GM23248 (cell line): Measurements from ENCODE around the gene ZBTB48.
"Not testable (repeated sequence)": the region's sequence is repeated elsewhere in the genome, so short reads cannot be mapped to it uniquely, and the experiment has no call there.

ENCODE experiments used
- EZH2 ChIP-seq: fragments of 200-600 bp; sonication (generic); IDR thresholded peaks from 2 replicates; pipeline ENCODE4 v1.6.1; 2018; ENCODE audit warnings: antibody characterized with exemption, mild to moderate bottlenecking; ENCODE audit not compliant: insufficient read depth, poor library complexity, severe bottlenecking
- EZH2phosphoT487 ChIP-seq: fragments of 200-600 bp; sonication (generic); IDR thresholded peaks from 2 replicates; pipeline ENCODE4 v1.6.1; 2018; ENCODE audit warnings: antibody characterized with exemption, moderate library complexity, mild to moderate bottlenecking, low read depth; ENCODE audit not compliant: insufficient read depth

DNA sequence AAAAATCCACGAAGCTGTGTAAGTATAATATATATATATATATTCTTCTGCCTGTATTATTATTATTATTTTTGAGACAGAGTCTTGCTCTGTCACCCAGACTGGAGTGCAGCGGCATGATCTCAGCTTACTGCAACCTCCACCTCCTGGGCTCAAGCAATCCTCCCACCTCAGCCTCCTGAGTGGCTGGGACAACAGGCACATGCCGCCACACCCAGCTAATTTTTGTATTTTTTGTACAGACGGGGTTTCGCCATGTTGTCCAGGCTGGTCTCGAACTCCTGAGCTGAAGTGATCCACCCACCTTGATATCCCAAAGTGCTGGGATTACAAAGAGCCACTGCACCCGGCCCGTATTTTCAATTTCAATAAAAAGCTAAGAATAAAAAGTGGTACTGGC, 20.2 kb downstream of the ZBTB48 start:
- TF ChIP-seq EZH2phosphoT487, EZH2: not testable (repeated sequence)
